NT2/D1 (cell line): ENCODE data around the gene SUZ12.
"Not testable (repeated sequence)": the region's sequence is repeated elsewhere in the genome, so short reads cannot be mapped to it uniquely, and the experiment has no call there.

Experiments used
- SUZ12 ChIP-seq: IDR thresholded peaks from 2 replicates; pipeline ENCODE4 v1.6.1; 2011; ENCODE audit not compliant: insufficient read length, insufficient read depth; ENCODE audit errors: extremely low read depth
- YY1 ChIP-seq: IDR thresholded peaks from 2 replicates; pipeline ENCODE4 v1.6.1; 2011; ENCODE audit not compliant: insufficient read length, insufficient read depth
- ZNF274 ChIP-seq: IDR thresholded peaks from 2 replicates; pipeline ENCODE4 v1.6.1; 2011; ENCODE audit warnings: mild to moderate bottlenecking, low read depth, low read length

DNA sequence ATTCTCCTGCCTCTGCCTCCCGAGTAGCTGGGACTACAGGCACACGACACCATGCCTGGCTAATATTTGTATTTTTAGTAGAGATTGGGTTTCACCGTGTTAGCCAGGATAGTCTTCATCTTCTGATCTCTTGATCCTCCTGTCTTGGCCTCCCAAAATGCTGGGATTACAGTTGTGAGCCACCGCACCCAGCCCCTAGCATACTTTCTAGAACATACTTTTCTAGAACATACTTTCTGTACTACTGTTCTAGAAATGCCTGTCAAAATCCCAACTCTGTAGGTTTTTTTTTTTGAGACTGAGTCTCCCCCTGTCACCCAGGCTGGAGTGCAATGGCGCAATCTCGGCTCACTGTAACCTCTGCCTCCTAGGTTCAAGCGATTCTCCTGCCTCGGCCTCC is 27.3 kb downstream of the SUZ12 start:
- not testable (repeated sequence) for TF ChIP-seq ZNF274, YY1, SUZ12
